ENCODE measurements around the gene PLEKHO2. TPM values are rescaled to one million over a fixed set of nuclear protein-coding genes. Genes with fewer than 3 reads are reported as not detected.

The PLEKHO2 gene
- total and polyA plus RNA-seq, 2 of the 13 experiments (the other 11 are each of a cell fraction or from before 2014, with no cell fraction given): 3.8 to 4.8 TPM

- TF ChIP-seq HMGXB3 (CRISPR knock-in tag; IDR thresholded peaks at IDR 0.05; ENCODE audit: borderline replicate concordance) (peak; percentile 93), BRD4 (CRISPR knock-in tag; IDR thresholded peaks at IDR 0.05) (0 out of 2 replicates have a peak, but pooled peaks have one; percentile 17), ZKSCAN5 (CRISPR knock-in tag; IDR thresholded peaks at IDR 0.05) (no peak), ZBTB49 (CRISPR knock-in tag; IDR thresholded peaks at IDR 0.05; ENCODE audit: borderline replicate concordance) (no peak), AKAP8 (CRISPR knock-in tag; IDR thresholded peaks at IDR 0.05) (0 out of 2 replicates have a peak, but pooled peaks have one; percentile 35), BCL3 (CRISPR knock-in tag; IDR thresholded peaks at IDR 0.05) (0 out of 2 replicates have a peak, but pooled peaks have one; percentile 65), ZBTB2 (CRISPR knock-in tag; IDR thresholded peaks at IDR 0.05; ENCODE audit: low read depth) (no peak; the same call in 1 of the 2 replicates), ATF3 (CRISPR knock-in tag; IDR thresholded peaks at IDR 0.05) (no peak; the same call in 1 of the 2 replicates), PHF8 (CRISPR knock-in tag; IDR thresholded peaks at IDR 0.05) (peak; percentile 68), MEF2D (CRISPR knock-in tag; IDR thresholded peaks at IDR 0.05) (no peak; the same call in 1 of the 2 replicates), ZNF597 (CRISPR knock-in tag; IDR thresholded peaks at IDR 0.05) (no peak), MIER3 (CRISPR knock-in tag; IDR thresholded peaks at IDR 0.05; ENCODE audit: borderline replicate concordance) (no peak), NFATC3 (CRISPR knock-in tag; IDR thresholded peaks at IDR 0.05) (0 out of 2 replicates have a peak, but pooled peaks have one; percentile 33), ZNF263 (CRISPR knock-in tag; IDR thresholded peaks at IDR 0.05) (0 out of 2 replicates have a peak, but pooled peaks have one; percentile 13), MED13 (CRISPR knock-in tag; IDR thresholded peaks at IDR 0.05) (no peak), AGO2 (optimal IDR thresholded peaks at IDR 0.05; ENCODE audit: low read depth, low read length) (no peak), ZFP41 (CRISPR knock-in tag; IDR thresholded peaks at IDR 0.05; ENCODE audit: borderline replicate concordance) (no peak)
Observed at GRCh38 chr15:64825431-64826294, 16.1 kb upstream of the PLEKHO2 start, which contains the start of gene PIF1 (continued).
